Small intestine (tissue), 7 donors: Measurements from ENCODE around the gene BICDL1. TPM values are rescaled to one million over a fixed set of nuclear protein-coding genes. Genes with fewer than 3 reads are reported as not detected.
A peak's percentile ranks its signal among the peaks of the same experiment; 100 is the strongest.

Experiments used
- DNase-seq, 2 donors: peaks; one replicate each; pipeline versions ENCODE4 v3.0.0 to v3.0.0-alpha.2; 2013
- FAIRE-seq: peaks from 2 replicates; lab custom pipeline; 2012; peaks lifted over from hg19 to GRCh38; lab: Jason Lieb, UNC
- H3K27ac ChIP-seq, 3 donors: one replicate each; pipeline ENCODE4 v1.5.1; 2013; ENCODE audit warnings: low read length in 2 of 3, mild to moderate bottlenecking in 2 of 3, control low read depth in 1 of 3, inconsistent platforms in 1 of 3, low read depth in 1 of 3, moderate library complexity in 1 of 3
- H3K27me3 ChIP-seq, 3 donors: one replicate each; pipeline ENCODE4 v1.6.1; 2013; ENCODE audit warnings: low read length in 3 of 3, inconsistent platforms in 1 of 3; ENCODE audit not compliant: control insufficient read depth in 3 of 3, insufficient read depth in 3 of 3
- H3K36me3 ChIP-seq, 3 donors: one replicate each; pipeline ENCODE4 v1.6.1; 2013; ENCODE audit warnings: low read length in 3 of 3, inconsistent platforms in 1 of 3, low read depth in 1 of 3, mild to moderate bottlenecking in 1 of 3, moderate library complexity in 1 of 3; ENCODE audit not compliant: control insufficient read depth in 3 of 3, insufficient read depth in 2 of 3
- H3K4me1 ChIP-seq, 3 donors: one replicate each; pipeline ENCODE4 v1.6.1; 2013; ENCODE audit warnings: low read length in 2 of 3, inconsistent platforms in 1 of 3, low read depth in 1 of 3, mild to moderate bottlenecking in 1 of 3, moderate library complexity in 1 of 3; ENCODE audit not compliant: control insufficient read depth in 3 of 3, insufficient read depth in 2 of 3
- H3K4me3 ChIP-seq, 3 donors: one replicate each; pipeline ENCODE4 v1.5.1; 2013; ENCODE audit warnings: low read length in 3 of 3, control low read depth in 1 of 3, inconsistent platforms in 1 of 3, low read depth in 1 of 3, mild to moderate bottlenecking in 1 of 3, moderate library complexity in 1 of 3
- H3K9me3 ChIP-seq, 2 donors: one replicate each; pipeline ENCODE4 v1.6.1; 2013; ENCODE audit warnings: low read depth in 1 of 2, low read length in 1 of 2; ENCODE audit not compliant: control insufficient read depth in 2 of 2, insufficient read depth in 1 of 2
- WGBS, 3 donors: extraction: QIAGEN DNeasy Blood & Tissue Kit; methylation state at CpG; one replicate each; pipeline ENCODE4 v1.1.7; 2013; 5-methylcytosine and 5-hydroxymethylcytosine counted together
- polyA plus RNA-seq, 4 donors: library from polyadenylated mRNA; stranded (reverse) in 3 of 4; unstranded in 1 of 4; fragments of 200-250 nt in 3 of 4; fragments of 120-200 nt in 1 of 4; gene quantifications; one replicate each; pipeline versions ENCODE4 v1.2.1 to v1.2.3, GENCODE V29; 2013
- donor health status: healthy with polysubstance abuse.
- donor health status: control.
- donor health status: control.
- donor health status: Bipolar disorder and iron deficiency.
- donor health status: healthy.

Gene BICDL1
- polyA plus RNA-seq, 4 donors = 3.2 to 9.8 (median 6.0) TPM

- no peak for FAIRE-seq
- Histone ChIP-seq H3K9me3 (no peaks in the 10 kb centered on the region), H3K27me3 (no peaks in the 10 kb centered on the region), H3K36me3 (peaks cover 0 to 6% (median 0%) of the 10 kb centered on the region in 3 donors), H3K27ac (no peak overlapping the region), H3K4me3 (no peak overlapping the region), H3K4me1 (peaks cover 0 to 4% (median 0%) of the 10 kb centered on the region in 3 donors)
- WGBS, 3 donors = 58 to 67% (median 65%) methylated on average over 6 of the region's 6 CpGs
- no peak for DNase-seq
These were observed 97.0 kb downstream of the BICDL1 start for GRCh38 chr12:120085920-120086645.

GRCh38 chr12:120086801-120087621 lies 98.0 kb downstream of the BICDL1 start:
- no peaks in the 10 kb centered on the region for H3K27me3 ChIP-seq
- no peaks in the 10 kb centered on the region for H3K9me3 ChIP-seq
- H3K27ac ChIP-seq = peak overlapping the region in 1 of 3 donors; percentile 46
- WGBS, 3 donors = 0 to 1% (median 0%) methylated on average over 52 to 55 of the region's 55 CpGs
- peak; percentile 98 for DNase-seq
- peaks cover 0 to 4% (median 0%) of the 10 kb centered on the region in 3 donors for H3K4me1 ChIP-seq
- peak overlapping the region in 2 of 3 donors; percentile 10 to 34 for H3K4me3 ChIP-seq
- peaks cover 0 to 12% (median 0%) of the 10 kb centered on the region in 3 donors for H3K36me3 ChIP-seq
- no peak for FAIRE-seq

- 34 to 47% (median 38%) methylated on average over 8 of the region's 8 CpGs for WGBS, 3 donors
- H3K4me1 ChIP-seq = peaks cover 0 to 4% (median 0%) of the 10 kb centered on the region in 3 donors
- FAIRE-seq = no peak
- H3K27ac ChIP-seq = no peak overlapping the region
- no peak for DNase-seq
- no peak overlapping the region for H3K4me3 ChIP-seq
- H3K9me3 ChIP-seq = no peaks in the 10 kb centered on the region
- H3K27me3 ChIP-seq = no peaks in the 10 kb centered on the region
- H3K36me3 ChIP-seq = peaks cover 0 to 28% (median 0%) of the 10 kb centered on the region in 3 donors
These were observed 100.1 kb downstream of the BICDL1 start for GRCh38 chr12:120089105-120089504.

GRCh38 chr12:120089796-120090195 lies 100.8 kb downstream of the BICDL1 start:
- H3K36me3 ChIP-seq = peaks cover 0 to 35% (median 0%) of the 10 kb centered on the region in 3 donors
- no peak overlapping the region for H3K27ac ChIP-seq
- DNase-seq = no peak
- 86 to 93% (median 90%) methylated on average over 2 of the region's 2 CpGs for WGBS, 3 donors
- H3K4me3 ChIP-seq = no peak overlapping the region
- H3K9me3 ChIP-seq = no peaks in the 10 kb centered on the region
- peaks cover 0 to 4% (median 0%) of the 10 kb centered on the region in 3 donors for H3K4me1 ChIP-seq
- FAIRE-seq = no peak
- H3K27me3 ChIP-seq = no peaks in the 10 kb centered on the region

GRCh38 chr12:120090206-120090605 lies 101.2 kb downstream of the BICDL1 start:
- 84 to 100% (median 96%) methylated on average over 3 of the region's 3 CpGs for WGBS, 3 donors
- no peak overlapping the region for H3K27ac ChIP-seq
- FAIRE-seq = no peak
- no peak overlapping the region for H3K4me3 ChIP-seq
- no peaks in the 10 kb centered on the region for H3K9me3 ChIP-seq
- H3K36me3 ChIP-seq = peaks cover 0 to 37% (median 0%) of the 10 kb centered on the region in 3 donors
- DNase-seq = no peak
- peaks cover 0 to 4% (median 0%) of the 10 kb centered on the region in 3 donors for H3K4me1 ChIP-seq
- no peaks in the 10 kb centered on the region for H3K27me3 ChIP-seq

GRCh38 chr12:120090626-120091295 lies 101.7 kb downstream of the BICDL1 start:
- Histone ChIP-seq H3K4me1 (peaks cover 0 to 4% (median 0%) of the 10 kb centered on the region in 3 donors), H3K36me3 (peaks cover 0 to 43% (median 0%) of the 10 kb centered on the region in 3 donors), H3K9me3 (no peaks in the 10 kb centered on the region), H3K27me3 (no peaks in the 10 kb centered on the region), H3K27ac (no peak overlapping the region), H3K4me3 (no peak overlapping the region)
- no peak for DNase-seq
- FAIRE-seq = no peak
- 89 to 90% (median 90%) methylated on average over 19 of the region's 19 CpGs for WGBS, 3 donors

- DNase-seq (no peak), FAIRE-seq (no peak)
- Histone ChIP-seq H3K27me3 (no peaks in the 10 kb centered on the region), H3K4me3 (no peak overlapping the region), H3K27ac (no peak overlapping the region), H3K4me1 (peaks cover 0 to 3% (median 0%) of the 10 kb centered on the region in 3 donors), H3K9me3 (no peaks in the 10 kb centered on the region), H3K36me3 (peaks cover 3 to 50% (median 4%) of the 10 kb centered on the region in 3 donors)
- WGBS, 3 donors = 70 to 82% (median 79%) methylated on average over 12 of the region's 12 CpGs
These were observed 102.5 kb downstream of the BICDL1 start for GRCh38 chr12:120091371-120092090.
